Measurements from ENCODE around the gene KBTBD6.

DNA sequence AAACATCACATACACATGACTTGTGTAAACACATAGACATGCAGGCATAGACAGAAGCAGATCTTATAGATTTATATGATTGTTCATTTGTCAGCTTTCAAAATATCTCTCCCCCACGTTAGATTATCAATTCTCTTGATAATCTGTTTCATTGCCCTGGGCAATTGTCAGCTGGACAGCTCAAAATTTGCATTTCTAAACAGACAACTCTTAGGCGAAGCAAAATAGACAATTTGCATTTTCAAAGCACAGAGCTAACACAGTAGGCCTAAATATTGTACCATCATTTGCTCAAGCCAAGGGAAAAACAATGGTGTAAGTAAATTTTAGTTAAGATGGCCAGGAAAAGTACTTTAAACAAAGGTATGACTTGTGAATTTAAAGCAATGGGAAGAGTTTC is 24.0 kb upstream of the KBTBD6 start:
- TF ChIP-seq, protein P1, sequence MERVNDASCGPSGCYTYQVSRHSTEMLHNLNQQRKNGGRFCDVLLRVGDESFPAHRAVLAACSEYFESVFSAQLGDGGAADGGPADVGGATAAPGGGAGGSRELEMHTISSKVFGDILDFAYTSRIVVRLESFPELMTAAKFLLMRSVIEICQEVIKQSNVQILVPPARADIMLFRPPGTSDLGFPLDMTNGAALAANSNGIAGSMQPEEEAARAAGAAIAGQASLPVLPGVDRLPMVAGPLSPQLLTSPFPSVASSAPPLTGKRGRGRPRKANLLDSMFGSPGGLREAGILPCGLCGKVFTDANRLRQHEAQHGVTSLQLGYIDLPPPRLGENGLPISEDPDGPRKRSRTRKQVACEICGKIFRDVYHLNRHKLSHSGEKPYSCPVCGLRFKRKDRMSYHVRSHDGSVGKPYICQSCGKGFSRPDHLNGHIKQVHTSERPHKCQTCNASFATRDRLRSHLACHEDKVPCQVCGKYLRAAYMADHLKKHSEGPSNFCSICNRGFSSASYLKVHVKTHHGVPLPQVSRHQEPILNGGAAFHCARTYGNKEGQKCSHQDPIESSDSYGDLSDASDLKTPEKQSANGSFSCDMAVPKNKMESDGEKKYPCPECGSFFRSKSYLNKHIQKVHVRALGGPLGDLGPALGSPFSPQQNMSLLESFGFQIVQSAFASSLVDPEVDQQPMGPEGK (CRISPR knock-in tag; IDR thresholded peaks at IDR 0.05; ENCODE audit: borderline replicate concordance) = no peak
- TF ChIP-seq RARB (CRISPR knock-in tag; IDR thresholded peaks at IDR 0.05) (no peak), ZFP30 (CRISPR knock-in tag; IDR thresholded peaks at IDR 0.05) (no peak), ZFP3 (CRISPR knock-in tag; IDR thresholded peaks at IDR 0.05) (no peak), ARNTL (CRISPR knock-in tag; IDR thresholded peaks at IDR 0.05; ENCODE audit: borderline replicate concordance, low read depth) (no peak), TCF4 (CRISPR knock-in tag; IDR thresholded peaks at IDR 0.05; ENCODE audit: borderline replicate concordance) (no peak), ZNF8 (CRISPR knock-in tag; IDR thresholded peaks at IDR 0.05) (no peak), TOX (CRISPR knock-in tag; IDR thresholded peaks at IDR 0.05; ENCODE audit: borderline replicate concordance) (no peak), SNAI2 (CRISPR knock-in tag; IDR thresholded peaks at IDR 0.05) (no peak), CSDC2 (CRISPR knock-in tag; IDR thresholded peaks at IDR 0.05) (no peak)
- TF ChIP-seq, protein P2, sequence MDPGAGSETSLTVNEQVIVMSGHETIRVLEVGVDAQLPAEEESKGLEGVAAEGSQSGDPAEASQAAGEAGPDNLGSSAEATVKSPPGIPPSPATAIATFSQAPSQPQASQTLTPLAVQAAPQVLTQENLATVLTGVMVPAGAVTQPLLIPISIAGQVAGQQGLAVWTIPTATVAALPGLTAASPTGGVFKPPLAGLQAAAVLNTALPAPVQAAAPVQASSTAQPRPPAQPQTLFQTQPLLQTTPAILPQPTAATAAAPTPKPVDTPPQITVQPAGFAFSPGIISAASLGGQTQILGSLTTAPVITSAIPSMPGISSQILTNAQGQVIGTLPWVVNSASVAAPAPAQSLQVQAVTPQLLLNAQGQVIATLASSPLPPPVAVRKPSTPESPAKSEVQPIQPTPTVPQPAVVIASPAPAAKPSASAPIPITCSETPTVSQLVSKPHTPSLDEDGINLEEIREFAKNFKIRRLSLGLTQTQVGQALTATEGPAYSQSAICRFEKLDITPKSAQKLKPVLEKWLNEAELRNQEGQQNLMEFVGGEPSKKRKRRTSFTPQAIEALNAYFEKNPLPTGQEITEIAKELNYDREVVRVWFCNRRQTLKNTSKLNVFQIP (CRISPR knock-in tag; IDR thresholded peaks at IDR 0.05; ENCODE audit: borderline replicate concordance, low read depth) = no peak
- TF ChIP-seq, protein P3, sequence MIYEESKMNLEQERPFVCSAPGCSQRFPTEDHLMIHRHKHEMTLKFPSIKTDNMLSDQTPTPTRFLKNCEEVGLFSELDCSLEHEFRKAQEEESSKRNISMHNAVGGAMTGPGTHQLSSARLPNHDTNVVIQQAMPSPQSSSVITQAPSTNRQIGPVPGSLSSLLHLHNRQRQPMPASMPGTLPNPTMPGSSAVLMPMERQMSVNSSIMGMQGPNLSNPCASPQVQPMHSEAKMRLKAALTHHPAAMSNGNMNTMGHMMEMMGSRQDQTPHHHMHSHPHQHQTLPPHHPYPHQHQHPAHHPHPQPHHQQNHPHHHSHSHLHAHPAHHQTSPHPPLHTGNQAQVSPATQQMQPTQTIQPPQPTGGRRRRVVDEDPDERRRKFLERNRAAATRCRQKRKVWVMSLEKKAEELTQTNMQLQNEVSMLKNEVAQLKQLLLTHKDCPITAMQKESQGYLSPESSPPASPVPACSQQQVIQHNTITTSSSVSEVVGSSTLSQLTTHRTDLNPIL (CRISPR knock-in tag; IDR thresholded peaks at IDR 0.05; ENCODE audit: low read depth) = no peak
- TF ChIP-seq, protein P4, sequence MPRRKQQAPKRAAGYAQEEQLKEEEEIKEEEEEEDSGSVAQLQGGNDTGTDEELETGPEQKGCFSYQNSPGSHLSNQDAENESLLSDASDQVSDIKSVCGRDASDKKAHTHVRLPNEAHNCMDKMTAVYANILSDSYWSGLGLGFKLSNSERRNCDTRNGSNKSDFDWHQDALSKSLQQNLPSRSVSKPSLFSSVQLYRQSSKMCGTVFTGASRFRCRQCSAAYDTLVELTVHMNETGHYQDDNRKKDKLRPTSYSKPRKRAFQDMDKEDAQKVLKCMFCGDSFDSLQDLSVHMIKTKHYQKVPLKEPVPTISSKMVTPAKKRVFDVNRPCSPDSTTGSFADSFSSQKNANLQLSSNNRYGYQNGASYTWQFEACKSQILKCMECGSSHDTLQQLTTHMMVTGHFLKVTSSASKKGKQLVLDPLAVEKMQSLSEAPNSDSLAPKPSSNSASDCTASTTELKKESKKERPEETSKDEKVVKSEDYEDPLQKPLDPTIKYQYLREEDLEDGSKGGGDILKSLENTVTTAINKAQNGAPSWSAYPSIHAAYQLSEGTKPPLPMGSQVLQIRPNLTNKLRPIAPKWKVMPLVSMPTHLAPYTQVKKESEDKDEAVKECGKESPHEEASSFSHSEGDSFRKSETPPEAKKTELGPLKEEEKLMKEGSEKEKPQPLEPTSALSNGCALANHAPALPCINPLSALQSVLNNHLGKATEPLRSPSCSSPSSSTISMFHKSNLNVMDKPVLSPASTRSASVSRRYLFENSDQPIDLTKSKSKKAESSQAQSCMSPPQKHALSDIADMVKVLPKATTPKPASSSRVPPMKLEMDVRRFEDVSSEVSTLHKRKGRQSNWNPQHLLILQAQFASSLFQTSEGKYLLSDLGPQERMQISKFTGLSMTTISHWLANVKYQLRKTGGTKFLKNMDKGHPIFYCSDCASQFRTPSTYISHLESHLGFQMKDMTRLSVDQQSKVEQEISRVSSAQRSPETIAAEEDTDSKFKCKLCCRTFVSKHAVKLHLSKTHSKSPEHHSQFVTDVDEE (CRISPR knock-in tag; IDR thresholded peaks at IDR 0.05) = no peak
